ENCODE measurements around the gene USP50.
"Not testable (repeated sequence)": the region's sequence is repeated elsewhere in the genome, so short reads cannot be mapped to it uniquely, and the experiment has no call there.

USP50 gene

GRCh38 chr15:50546566-50546965 is at the start of gene USP50:
Gene USP50 (minus strand): TSS chr15:50546666. CDS start chr15:50546525, 141 bp downstream.
- DNase-seq (ENCODE audit: low read depth in 1 of 2, low spot score in 1 of 2) = no peak

GRCh38 chr15:50594311-50594710 is 47.8 kb upstream of the USP50 start:
- no peak for DNase-seq (ENCODE audit: low read depth in 1 of 2, low spot score in 1 of 2)

GRCh38 chr15:50593761-50594160 is 47.3 kb upstream of the USP50 start:
- DNase-seq (ENCODE audit: low read depth in 1 of 2, low spot score in 1 of 2) = no peak

GRCh38 chr15:50590288-50590687 is 43.8 kb upstream of the USP50 start:
- DNase-seq (ENCODE audit: low read depth in 1 of 2, low spot score in 1 of 2) = no peak

- DNase-seq (ENCODE audit: low read depth in 1 of 2, low spot score in 1 of 2) = no peak
These were observed 31.0 kb upstream of the USP50 start for GRCh38 chr15:50577492-50577891.

GRCh38 chr15:50576166-50576565 is 29.7 kb upstream of the USP50 start:
- no peak for DNase-seq (ENCODE audit: low read depth in 1 of 2, low spot score in 1 of 2)

GRCh38 chr15:50573842-50574241 is 27.4 kb upstream of the USP50 start:
- DNase-seq (ENCODE audit: low read depth in 1 of 2, low spot score in 1 of 2) = not testable (repeated sequence)

- DNase-seq (ENCODE audit: low read depth in 1 of 2, low spot score in 1 of 2) = no peak
These were observed 17.3 kb upstream of the USP50 start for GRCh38 chr15:50563756-50564155.

- DNase-seq (ENCODE audit: low read depth in 1 of 2, low spot score in 1 of 2) = no peak
These were observed 16.5 kb upstream of the USP50 start for GRCh38 chr15:50562735-50563640.

GRCh38 chr15:50558012-50558411 is 11.5 kb upstream of the USP50 start:
- DNase-seq (ENCODE audit: low read depth in 1 of 2, low spot score in 1 of 2) = no peak

GRCh38 chr15:50556642-50557371 is 10.3 kb upstream of the USP50 start:
- no peak for DNase-seq (ENCODE audit: low read depth in 1 of 2, low spot score in 1 of 2)

- no peak for DNase-seq (ENCODE audit: low read depth in 1 of 2, low spot score in 1 of 2)
These were observed 5.8 kb upstream of the USP50 start for GRCh38 chr15:50552238-50552637.

- DNase-seq (ENCODE audit: low read depth in 1 of 2, low spot score in 1 of 2) = no peak
These were observed 2.9 kb upstream of the USP50 start for GRCh38 chr15:50549326-50549725.

- DNase-seq (ENCODE audit: low read depth in 1 of 2, low spot score in 1 of 2) = no peak
These were observed 2.1 kb downstream of the USP50 start for GRCh38 chr15:50544368-50544767.

GRCh38 chr15:50543556-50543955 is 2.9 kb downstream of the USP50 start:
- no peak for DNase-seq (ENCODE audit: low read depth in 1 of 2, low spot score in 1 of 2)

GRCh38 chr15:50542887-50543210 is 3.6 kb downstream of the USP50 start:
- no peak for DNase-seq (ENCODE audit: low read depth in 1 of 2, low spot score in 1 of 2)

GRCh38 chr15:50531766-50532165 is 14.7 kb downstream of the USP50 start:
- DNase-seq (ENCODE audit: low read depth in 1 of 2, low spot score in 1 of 2) = no peak

GRCh38 chr15:50531163-50531562 is 15.3 kb downstream of the USP50 start:
- no peak for DNase-seq (ENCODE audit: low read depth in 1 of 2, low spot score in 1 of 2)

GRCh38 chr15:50523851-50524251 is 22.6 kb downstream of the USP50 start:
- no peak for DNase-seq (ENCODE audit: low read depth in 1 of 2, low spot score in 1 of 2)

- no peak for DNase-seq (ENCODE audit: low read depth in 1 of 2, low spot score in 1 of 2)
These were observed 26.6 kb downstream of the USP50 start for GRCh38 chr15:50519740-50520425.

- DNase-seq (ENCODE audit: low read depth in 1 of 2, low spot score in 1 of 2) = no peak
These were observed 33.5 kb downstream of the USP50 start for GRCh38 chr15:50513001-50513400.

GRCh38 chr15:50506121-50506520 is 40.3 kb downstream of the USP50 start:
- no peak for DNase-seq (ENCODE audit: low read depth in 1 of 2, low spot score in 1 of 2)
